Activated CD8-positive, alpha-beta T cell treated with anti-CD3 and anti-CD28 coated beads for 36 hours (primary cell): ENCODE data around the gene PGRMC2. TPM values are rescaled to one million over a fixed set of nuclear protein-coding genes. Genes with fewer than 3 reads are reported as not detected.

ENCODE experiments used
- ATAC-seq: fragments of 200-7000 bp; cut with Tn5 transposase; one replicate; pipeline ENCODE4 v1.10.0; 2021; ENCODE audit warnings: mild to moderate bottlenecking, moderate library complexity
- CTCF ChIA-PET: fragments of 350-600 bp; sonication (Branson Sonifier 250); formaldehyde crosslinking; loops from one replicate; lab custom pipeline; 2021; ENCODE audit warnings: antibody characterized with exemption; lab: Charles Lee
- POLR2A ChIA-PET: fragments of 350-600 bp; sonication (Branson Sonifier 250); formaldehyde crosslinking; loops from one replicate; lab custom pipeline; 2021; ENCODE audit warnings: antibody characterized with exemption; lab: Charles Lee
- DNase-seq: peaks from one replicate; pipeline ENCODE4 v3.0.0-alpha.2; 2020
- H3K27ac Mint-ChIP-seq: one replicate; pipeline ENCODE4 v1.8.0; 2021; ENCODE audit warnings: mild to moderate bottlenecking, mixed read lengths
- H3K27me3 Mint-ChIP-seq: one replicate; pipeline ENCODE4 v1.8.0; 2021; ENCODE audit warnings: mixed read lengths
- H3K36me3 Mint-ChIP-seq: one replicate; pipeline ENCODE4 v1.8.0; 2021; ENCODE audit warnings: low read depth, mixed read lengths
- H3K4me1 Mint-ChIP-seq: one replicate; pipeline ENCODE4 v1.8.0; 2021; ENCODE audit warnings: low read depth, mixed read lengths
- H3K4me3 Mint-ChIP-seq: one replicate; pipeline ENCODE4 v1.8.0; 2021; ENCODE audit warnings: mild to moderate bottlenecking, moderate library complexity, mixed read lengths
- H3K9me3 Mint-ChIP-seq: one replicate; pipeline ENCODE4 v1.8.0; 2021; ENCODE audit warnings: mixed read lengths
- CTCF ChIP-seq: fragments of 200-600 bp; IDR thresholded peaks from one replicate; pipeline ENCODE4 v1.8.0; 2022; ENCODE audit warnings: antibody characterized with exemption, mild to moderate bottlenecking
- intact Hi-C: fragments of 100-400 bp; cut with micrococcal nuclease; formaldehyde crosslinking; loops from one replicate; pipeline ENCODE4 v1.10.0; 2022
- total RNA-seq, 2 experiments: library from RNA; stranded (reverse); gene quantifications; one replicate each; pipeline ENCODE4 v1.2.3, GENCODE V29; 2021

The PGRMC2 gene
- total RNA-seq, 2 experiments from 2014 or later = 51.2 to 53.5 TPM

GRCh38 chr4:128242601-128243000, 45.0 kb downstream of the PGRMC2 start:
- H3K4me3 Mint-ChIP-seq = no peak overlapping the region
- H3K27ac Mint-ChIP-seq = no peak overlapping the region
- ChIA-PET CTCF (no interaction called here), POLR2A (no interaction called here)
- no peak for TF ChIP-seq CTCF
- ATAC-seq = no peak
- H3K9me3 Mint-ChIP-seq = no peaks in the 10 kb centered on the region
- H3K36me3 Mint-ChIP-seq = no peaks in the 10 kb centered on the region
- intact Hi-C loops = no loop called here
- DNase-seq = no peak
- peaks cover 1% of the 10 kb centered on the region for H3K27me3 Mint-ChIP-seq
- no peaks in the 10 kb centered on the region for H3K4me1 Mint-ChIP-seq

GRCh38 chr4:128241981-128242380, 45.6 kb downstream of the PGRMC2 start:
- POLR2A ChIA-PET = no interaction called here
- H3K27ac Mint-ChIP-seq = no peak overlapping the region
- DNase-seq = no peak
- no peaks in the 10 kb centered on the region for H3K4me1 Mint-ChIP-seq
- no peak for TF ChIP-seq CTCF
- no peak overlapping the region for H3K4me3 Mint-ChIP-seq
- peaks cover 1% of the 10 kb centered on the region for H3K27me3 Mint-ChIP-seq
- H3K36me3 Mint-ChIP-seq = no peaks in the 10 kb centered on the region
- ATAC-seq = no peak
- intact Hi-C loops = no loop called here
- no peaks in the 10 kb centered on the region for H3K9me3 Mint-ChIP-seq
- CTCF ChIA-PET = no interaction called here

GRCh38 chr4:128241425-128241913, 46.1 kb downstream of the PGRMC2 start:
- Mint-ChIP-seq H3K4me3 (no peak overlapping the region), H3K36me3 (no peaks in the 10 kb centered on the region), H3K9me3 (no peaks in the 10 kb centered on the region), H3K4me1 (no peaks in the 10 kb centered on the region), H3K27ac (no peak overlapping the region), H3K27me3 (peaks cover 1% of the 10 kb centered on the region)
- DNase-seq (no peak), ATAC-seq (no peak)
- CTCF ChIA-PET = no interaction called here
- TF ChIP-seq CTCF = no peak
- intact Hi-C loops = no loop called here
- POLR2A ChIA-PET = no interaction called here

- no peak for ATAC-seq
- Mint-ChIP-seq H3K27ac (no peak overlapping the region), H3K9me3 (no peaks in the 10 kb centered on the region), H3K27me3 (peaks cover 2% of the 10 kb centered on the region), H3K4me3 (no peak overlapping the region), H3K36me3 (no peaks in the 10 kb centered on the region), H3K4me1 (no peaks in the 10 kb centered on the region)
- no peak for TF ChIP-seq CTCF
- intact Hi-C loops = no loop called here
- ChIA-PET CTCF (no interaction called here), POLR2A (no interaction called here)
- no peak for DNase-seq
Observed at GRCh38 chr4:128241019-128241418, 46.6 kb downstream of the PGRMC2 start.

GRCh38 chr4:128234836-128235235, 52.8 kb downstream of the PGRMC2 start:
- H3K9me3 Mint-ChIP-seq = no peaks in the 10 kb centered on the region
- H3K4me3 Mint-ChIP-seq = no peak overlapping the region
- no peak for DNase-seq
- POLR2A ChIA-PET = no interaction called here
- no peak for ATAC-seq
- no peaks in the 10 kb centered on the region for H3K36me3 Mint-ChIP-seq
- H3K4me1 Mint-ChIP-seq = no peaks in the 10 kb centered on the region
- H3K27me3 Mint-ChIP-seq = peaks cover 3% of the 10 kb centered on the region
- intact Hi-C loops = no loop called here
- CTCF ChIA-PET = no interaction called here
- TF ChIP-seq CTCF = no peak
- no peak overlapping the region for H3K27ac Mint-ChIP-seq
